Erythroblast (primary cell): Measurements from ENCODE around the gene SPN.
"Not testable (repeated sequence)": the region's sequence is repeated elsewhere in the genome, so short reads cannot be mapped to it uniquely, and the experiment has no call there.

Experiments
- GATA1 ChIP-seq: IDR thresholded peaks from 2 replicates; pipeline ENCODE4 v1.6.1; 2011; ENCODE audit warnings: low read depth, mild to moderate bottlenecking, control low read depth, low read length, moderate library complexity
- POLR2A ChIP-seq: IDR thresholded peaks from 2 replicates; pipeline ENCODE4 v1.6.1; 2011; ENCODE audit warnings: mild to moderate bottlenecking, low read length

- TF ChIP-seq POLR2A, GATA1: not testable (repeated sequence)
Measured at GRCh38 chr16:29623253-29623652, 39.8 kb upstream of the SPN start.
